ENCODE results near the gene RPRD1A. TPM values are rescaled to one million over a fixed set of nuclear protein-coding genes. Genes with fewer than 3 reads are reported as not detected.
A peak's percentile ranks its signal among the peaks of the same experiment; 100 is the strongest.
"Not testable (repeated sequence)": the region's sequence is repeated elsewhere in the genome, so short reads cannot be mapped to it uniquely, and the experiment has no call there.

Gene RPRD1A
- polyA plus RNA-seq (ENCODE audit: low read depth in 6 of 6) = 10 to 100 TPM; 10.9 to 25.4 (median 20.4) TPM

GRCh38 chr18:36067055-36067957, at the start of gene RPRD1A:
Gene RPRD1A (minus strand): TSS chr18:36067559. CDS start chr18:36067404, 155 bp downstream.
- Mint-ChIP-seq H3K27me3 (peaks cover 0 to 9% (median 6%) of the 10 kb centered on the region in 3 donors), H3K9me3 (peaks cover 0 to 2% (median 0%) of the 10 kb centered on the region in 7 donors), H3K36me3 (no peaks in the 10 kb centered on the region), H3K4me3 (peak within 1 kb of the TSS; percentile 88 to 97 (median 96)), H3K4me1 (peaks cover 23 to 41% (median 41%) of the 10 kb centered on the region in 3 donors), H3K27ac (peak within 1 kb of the TSS; percentile 93 to 96 (median 94))
- ATAC-seq (ENCODE audit: low read depth in 2 of 2) = peak; percentile 89 to 90
- peak; percentile 98 for DNase-seq

- not testable (repeated sequence) for H3K4me3 Mint-ChIP-seq; DNase-seq; H3K4me1 Mint-ChIP-seq; H3K27ac Mint-ChIP-seq; ATAC-seq (ENCODE audit: low read depth in 2 of 2); H3K9me3 Mint-ChIP-seq; H3K27me3 Mint-ChIP-seq
- peaks cover 38 to 45% of the 10 kb centered on the region in 2 donors for H3K36me3 Mint-ChIP-seq
Observed at GRCh38 chr18:36116771-36117170, 49.4 kb upstream of the RPRD1A start.

GRCh38 chr18:36114738-36115137, 47.4 kb upstream of the RPRD1A start:
- Mint-ChIP-seq H3K4me1 (no peaks in the 10 kb centered on the region), H3K4me3 (no peak overlapping the region), H3K27me3 (no peaks in the 10 kb centered on the region), H3K9me3 (no peaks in the 10 kb centered on the region), H3K27ac (peak overlapping the region in 1 of 6 donors; percentile 33), H3K36me3 (peaks cover 49 to 52% of the 10 kb centered on the region in 2 donors)
- DNase-seq = no peak
- no peak for ATAC-seq (ENCODE audit: low read depth in 2 of 2)

GRCh38 chr18:36114251-36114650, 46.9 kb upstream of the RPRD1A start:
- Mint-ChIP-seq H3K36me3 (peaks cover 54 to 57% of the 10 kb centered on the region in 2 donors), H3K9me3 (no peaks in the 10 kb centered on the region), H3K4me3 (no peak overlapping the region), H3K4me1 (no peaks in the 10 kb centered on the region), H3K27ac (no peak overlapping the region), H3K27me3 (no peaks in the 10 kb centered on the region)
- ATAC-seq (ENCODE audit: low read depth in 2 of 2) (no peak), DNase-seq (no peak)

- peaks cover 51 to 57% of the 10 kb centered on the region in 2 donors for H3K36me3 Mint-ChIP-seq
- DNase-seq (no peak), ATAC-seq (ENCODE audit: low read depth in 2 of 2) (no peak)
- no peaks in the 10 kb centered on the region for H3K27me3 Mint-ChIP-seq
- H3K9me3 Mint-ChIP-seq = no peaks in the 10 kb centered on the region
- H3K27ac Mint-ChIP-seq = peak overlapping the region in 1 of 6 donors; percentile 69
- H3K4me3 Mint-ChIP-seq = no peak overlapping the region
- no peaks in the 10 kb centered on the region for H3K4me1 Mint-ChIP-seq
Observed at GRCh38 chr18:36112302-36112701, 44.9 kb upstream of the RPRD1A start.

- Mint-ChIP-seq H3K27me3 (no peaks in the 10 kb centered on the region), H3K9me3 (no peaks in the 10 kb centered on the region), H3K4me1 (no peaks in the 10 kb centered on the region), H3K27ac (no peak overlapping the region), H3K4me3 (no peak overlapping the region), H3K36me3 (peaks cover 35 to 39% of the 10 kb centered on the region in 2 donors)
- ATAC-seq (ENCODE audit: low read depth in 2 of 2) (no peak), DNase-seq (no peak)
Observed at GRCh38 chr18:36109737-36110136, 42.4 kb upstream of the RPRD1A start.

- ATAC-seq (ENCODE audit: low read depth in 2 of 2) (no peak), DNase-seq (no peak)
- Mint-ChIP-seq H3K27me3 (no peaks in the 10 kb centered on the region), H3K27ac (no peak overlapping the region), H3K36me3 (peaks cover 29 to 31% of the 10 kb centered on the region in 2 donors), H3K4me3 (no peak overlapping the region), H3K9me3 (no peaks in the 10 kb centered on the region), H3K4me1 (no peaks in the 10 kb centered on the region)
Observed at GRCh38 chr18:36108601-36109000, 41.2 kb upstream of the RPRD1A start.

- H3K36me3 Mint-ChIP-seq = peaks cover 29 to 31% of the 10 kb centered on the region in 2 donors
- ATAC-seq (ENCODE audit: low read depth in 2 of 2) (no peak), DNase-seq (no peak)
- H3K27ac Mint-ChIP-seq = no peak overlapping the region
- peaks cover 0 to 2% (median 0%) of the 10 kb centered on the region in 7 donors for H3K9me3 Mint-ChIP-seq
- H3K27me3 Mint-ChIP-seq = no peaks in the 10 kb centered on the region
- no peaks in the 10 kb centered on the region for H3K4me1 Mint-ChIP-seq
- no peak overlapping the region for H3K4me3 Mint-ChIP-seq
Observed at GRCh38 chr18:36108196-36108595, 40.8 kb upstream of the RPRD1A start.

GRCh38 chr18:36107477-36107876, 40.1 kb upstream of the RPRD1A start:
- DNase-seq (no peak), ATAC-seq (ENCODE audit: low read depth in 2 of 2) (no peak)
- Mint-ChIP-seq H3K4me1 (no peaks in the 10 kb centered on the region), H3K9me3 (peaks cover 0 to 9% (median 4%) of the 10 kb centered on the region in 7 donors), H3K27ac (no peak overlapping the region), H3K36me3 (peaks cover 23 to 26% of the 10 kb centered on the region in 2 donors), H3K27me3 (no peaks in the 10 kb centered on the region), H3K4me3 (no peak overlapping the region)

GRCh38 chr18:36104749-36105148, 37.4 kb upstream of the RPRD1A start:
- Mint-ChIP-seq H3K4me3 (no peak overlapping the region), H3K9me3 (peaks cover 0 to 20% (median 6%) of the 10 kb centered on the region in 7 donors), H3K27me3 (peaks cover 0 to 9% (median 8%) of the 10 kb centered on the region in 3 donors), H3K36me3 (peaks cover 14 to 16% of the 10 kb centered on the region in 2 donors), H3K27ac (peak overlapping the region in 1 of 6 donors; percentile 41), H3K4me1 (no peaks in the 10 kb centered on the region)
- no peak for ATAC-seq (ENCODE audit: low read depth in 2 of 2)
- no peak for DNase-seq

- Mint-ChIP-seq H3K27me3 (peaks cover 0 to 13% (median 8%) of the 10 kb centered on the region in 3 donors), H3K4me3 (no peak overlapping the region), H3K9me3 (peaks cover 0 to 20% (median 6%) of the 10 kb centered on the region in 7 donors), H3K36me3 (peaks cover 4 to 8% of the 10 kb centered on the region in 2 donors), H3K4me1 (no peaks in the 10 kb centered on the region), H3K27ac (no peak overlapping the region)
- ATAC-seq (ENCODE audit: low read depth in 2 of 2) (no peak), DNase-seq (no peak)
Observed at GRCh38 chr18:36101943-36102342, 34.6 kb upstream of the RPRD1A start.

- peaks cover 4 to 8% of the 10 kb centered on the region in 2 donors for H3K36me3 Mint-ChIP-seq
- peaks cover 0 to 13% (median 8%) of the 10 kb centered on the region in 3 donors for H3K27me3 Mint-ChIP-seq
- peaks cover 0 to 20% (median 6%) of the 10 kb centered on the region in 7 donors for H3K9me3 Mint-ChIP-seq
- DNase-seq (no peak), ATAC-seq (ENCODE audit: low read depth in 2 of 2) (no peak)
- no peak overlapping the region for H3K4me3 Mint-ChIP-seq
- H3K27ac Mint-ChIP-seq = no peak overlapping the region
- no peaks in the 10 kb centered on the region for H3K4me1 Mint-ChIP-seq
Observed at GRCh38 chr18:36099311-36099710, 32.0 kb upstream of the RPRD1A start.

GRCh38 chr18:36096955-36097354, 29.6 kb upstream of the RPRD1A start:
- no peak for DNase-seq
- peaks cover 0 to 8% (median 4%) of the 10 kb centered on the region in 3 donors for H3K27me3 Mint-ChIP-seq
- no peak overlapping the region for H3K4me3 Mint-ChIP-seq
- H3K27ac Mint-ChIP-seq = no peak overlapping the region
- peaks cover 2 to 3% of the 10 kb centered on the region in 2 donors for H3K36me3 Mint-ChIP-seq
- peaks cover 0 to 6% (median 2%) of the 10 kb centered on the region in 7 donors for H3K9me3 Mint-ChIP-seq
- H3K4me1 Mint-ChIP-seq = peaks cover 1 to 6% (median 5%) of the 10 kb centered on the region in 3 donors
- no peak for ATAC-seq (ENCODE audit: low read depth in 2 of 2)
